NT2/D1 (cell line): ENCODE data around the gene PCSK2.

Source experiments
- DNase-seq: peaks from one replicate; pipeline ENCODE4 v3.0.0-alpha.2; 2011; ENCODE audit warnings: low read depth, low spot score
- H3K27me3 ChIP-seq: 2 replicates; pipeline ENCODE4 v1.6.0; 2011; ENCODE audit warnings: mild to moderate bottlenecking; ENCODE audit not compliant: insufficient read length, insufficient read depth
- H3K36me3 ChIP-seq: 2 replicates; pipeline ENCODE4 v1.6.1; 2011; ENCODE audit warnings: mild to moderate bottlenecking, low read length, mixed read lengths; ENCODE audit not compliant: insufficient read depth, insufficient read length
- H3K4me1 ChIP-seq: 2 replicates; pipeline ENCODE4 v1.5.1; 2011; ENCODE audit not compliant: insufficient read depth, insufficient read length
- H3K4me3 ChIP-seq: 2 replicates; pipeline ENCODE4 v1.5.1; 2011; ENCODE audit warnings: low read depth; ENCODE audit not compliant: insufficient read length
- H3K9ac ChIP-seq: 2 replicates; pipeline ENCODE4 v1.6.0; 2011; ENCODE audit warnings: low read depth; ENCODE audit not compliant: insufficient read length
- H3K9me3 ChIP-seq: 2 replicates; pipeline ENCODE4 v1.5.1; 2011; ENCODE audit warnings: mild to moderate bottlenecking, low read length; ENCODE audit not compliant: insufficient read depth
- SUZ12 ChIP-seq: IDR thresholded peaks from 2 replicates; pipeline ENCODE4 v1.6.1; 2011; ENCODE audit not compliant: insufficient read length, insufficient read depth; ENCODE audit errors: extremely low read depth
- YY1 ChIP-seq: IDR thresholded peaks from 2 replicates; pipeline ENCODE4 v1.6.1; 2011; ENCODE audit not compliant: insufficient read length, insufficient read depth
- ZNF274 ChIP-seq: IDR thresholded peaks from 2 replicates; pipeline ENCODE4 v1.6.1; 2011; ENCODE audit warnings: mild to moderate bottlenecking, low read depth, low read length

The PCSK2 gene

DNA sequence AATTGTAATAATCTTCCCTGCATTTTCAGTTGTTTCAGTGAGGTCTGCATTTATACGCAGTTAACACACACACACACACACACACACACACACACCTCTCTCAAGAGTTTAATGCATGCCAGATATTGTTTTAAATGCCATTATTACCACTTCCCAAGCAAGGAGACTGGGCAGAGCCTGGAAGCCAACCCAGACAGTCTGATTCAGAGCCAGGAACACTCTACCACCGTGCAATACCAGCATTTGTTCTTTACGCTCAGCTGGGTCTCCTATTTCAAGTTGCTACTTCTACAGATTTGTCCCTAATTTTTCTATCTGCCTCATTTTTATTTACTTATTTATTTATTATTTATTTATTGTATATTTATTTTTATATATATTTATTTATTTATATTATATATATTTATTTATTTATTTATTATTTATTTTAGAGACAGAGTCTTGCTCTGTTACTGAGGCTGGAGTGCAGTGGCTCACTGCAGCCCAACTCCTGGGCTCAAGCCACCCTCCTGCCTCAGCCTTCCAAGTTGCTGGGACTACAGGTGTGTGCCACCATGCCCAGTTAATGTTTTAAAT, 68.4 kb downstream of the PCSK2 start:
- H3K36me3 ChIP-seq = no peaks in the 10 kb centered on the region
- no peaks in the 10 kb centered on the region for H3K9me3 ChIP-seq
- TF ChIP-seq ZNF274 = no peak
- TF ChIP-seq SUZ12 = no peak
- no peak for TF ChIP-seq YY1
- H3K27me3 ChIP-seq = no peaks in the 10 kb centered on the region
- no peak for DNase-seq
- H3K9ac ChIP-seq = no peak overlapping the region
- H3K4me1 ChIP-seq = no peaks in the 10 kb centered on the region
- H3K4me3 ChIP-seq = no peak overlapping the region

DNA sequence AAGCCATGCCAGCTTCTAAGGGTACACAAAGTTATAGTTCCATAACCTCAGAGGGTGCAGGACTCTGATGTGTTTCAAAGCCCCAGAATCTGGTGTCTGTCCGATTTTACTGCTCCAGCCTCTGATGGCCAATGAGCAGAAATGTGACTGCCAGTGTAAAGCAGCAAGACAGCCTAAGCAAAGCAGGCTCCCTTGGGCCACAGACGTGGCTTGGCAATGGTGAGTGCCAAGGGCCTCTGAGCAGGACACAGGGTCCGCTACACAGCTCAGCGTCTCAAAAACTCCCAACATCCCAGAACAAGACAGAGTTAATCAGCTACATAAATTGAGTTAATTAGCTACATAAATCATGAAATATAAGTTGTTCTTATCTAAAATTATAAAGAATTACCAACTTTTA, 69.2 kb downstream of the PCSK2 start:
- H3K27me3 ChIP-seq = no peaks in the 10 kb centered on the region
- no peak for DNase-seq
- H3K4me3 ChIP-seq = no peak overlapping the region
- H3K4me1 ChIP-seq = no peaks in the 10 kb centered on the region
- H3K9me3 ChIP-seq = no peaks in the 10 kb centered on the region
- no peak for TF ChIP-seq YY1
- no peak for TF ChIP-seq SUZ12
- TF ChIP-seq ZNF274 = no peak
- no peaks in the 10 kb centered on the region for H3K36me3 ChIP-seq
- no peak overlapping the region for H3K9ac ChIP-seq

DNA sequence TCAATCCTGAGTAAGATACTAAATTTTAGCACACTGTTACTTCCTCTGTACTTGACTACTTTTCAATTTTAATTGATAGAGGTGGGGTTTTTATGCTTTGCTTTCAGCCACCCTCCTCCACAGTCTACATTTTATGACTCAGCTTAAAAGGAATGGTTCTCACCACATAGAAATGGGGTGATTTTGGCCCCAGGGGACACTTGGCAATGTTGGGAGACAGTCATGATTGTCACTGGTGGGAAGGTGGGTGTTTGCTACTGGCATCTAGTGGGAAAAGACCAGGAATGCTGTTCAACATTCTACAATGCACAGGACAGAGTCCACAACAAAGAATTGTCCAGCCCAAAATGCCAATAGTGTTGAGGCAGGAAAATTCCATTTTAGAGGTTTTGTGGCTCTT, 71.3 kb downstream of the PCSK2 start:
- Histone ChIP-seq H3K9me3 (no peaks in the 10 kb centered on the region), H3K36me3 (no peaks in the 10 kb centered on the region), H3K4me1 (no peaks in the 10 kb centered on the region), H3K9ac (no peak overlapping the region), H3K27me3 (no peaks in the 10 kb centered on the region), H3K4me3 (no peak overlapping the region)
- no peak for DNase-seq
- TF ChIP-seq ZNF274 (no peak), SUZ12 (no peak), YY1 (no peak)

DNA sequence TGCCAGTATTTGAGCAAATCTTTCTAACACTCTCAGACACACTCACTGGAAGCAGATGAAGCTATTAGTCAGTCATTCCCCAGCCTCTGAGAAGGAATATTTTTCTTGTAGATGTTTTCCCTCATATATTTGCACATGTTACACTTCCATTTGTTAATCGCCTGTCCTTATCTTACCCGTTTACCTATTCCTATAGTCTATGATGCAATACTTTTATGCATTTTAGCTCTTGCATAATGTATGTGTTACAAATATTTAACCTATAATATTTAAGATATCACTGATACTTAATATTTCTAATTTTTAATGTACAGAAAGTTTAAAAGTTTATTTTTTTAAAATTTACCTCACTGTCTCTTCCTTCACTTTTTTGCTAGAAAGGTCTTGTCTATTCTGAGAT, 71.9 kb downstream of the PCSK2 start:
- no peaks in the 10 kb centered on the region for H3K36me3 ChIP-seq
- no peak for TF ChIP-seq SUZ12
- no peak for TF ChIP-seq YY1
- TF ChIP-seq ZNF274 = no peak
- H3K9me3 ChIP-seq = no peaks in the 10 kb centered on the region
- no peaks in the 10 kb centered on the region for H3K27me3 ChIP-seq
- no peak overlapping the region for H3K9ac ChIP-seq
- H3K4me3 ChIP-seq = no peak overlapping the region
- no peak for DNase-seq
- H3K4me1 ChIP-seq = no peaks in the 10 kb centered on the region

DNA sequence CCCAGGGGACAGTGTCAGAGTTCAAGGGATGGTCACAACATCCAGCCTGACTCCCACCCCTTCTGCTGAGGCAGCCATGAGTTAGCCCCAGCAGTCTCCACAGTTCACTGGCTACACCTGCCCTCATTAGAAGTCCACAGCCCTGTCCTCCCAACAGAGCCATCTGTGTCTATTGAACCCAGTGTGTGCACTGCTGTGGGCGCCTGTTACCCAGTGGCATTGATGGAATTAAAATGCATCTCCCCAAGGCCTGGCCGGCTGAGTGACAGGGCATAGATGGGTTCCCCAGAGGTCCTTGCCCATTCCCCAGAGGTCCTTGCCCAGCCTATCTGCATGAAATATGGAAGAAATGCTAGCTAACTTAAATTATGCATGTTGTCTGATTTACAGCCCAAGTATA, 73.3 kb downstream of the PCSK2 start:
- H3K4me3 ChIP-seq = no peak overlapping the region
- DNase-seq = no peak
- H3K27me3 ChIP-seq = no peaks in the 10 kb centered on the region
- no peaks in the 10 kb centered on the region for H3K36me3 ChIP-seq
- no peak for TF ChIP-seq SUZ12
- no peak for TF ChIP-seq YY1
- TF ChIP-seq ZNF274 = no peak
- H3K9me3 ChIP-seq = no peaks in the 10 kb centered on the region
- no peak overlapping the region for H3K9ac ChIP-seq
- H3K4me1 ChIP-seq = no peaks in the 10 kb centered on the region

DNA sequence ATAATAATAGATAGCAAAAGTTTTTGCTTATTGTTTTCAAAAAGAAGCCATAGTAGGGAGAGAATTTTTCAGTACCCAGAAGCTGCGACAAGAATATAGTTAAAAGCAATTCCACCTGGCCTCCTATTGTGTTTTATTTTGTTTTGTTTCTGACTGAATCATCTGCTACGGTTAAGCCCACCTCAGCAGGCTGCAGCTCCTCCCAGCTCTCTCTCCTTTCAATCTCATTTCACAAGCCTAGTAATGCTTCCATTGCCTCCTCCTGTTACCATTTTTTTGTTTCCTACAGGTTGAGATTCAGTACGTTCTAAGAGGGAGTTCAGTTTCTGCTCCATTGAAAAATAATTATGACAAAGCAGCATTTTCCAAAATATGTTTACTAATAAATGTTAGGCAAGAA, 77.9 kb downstream of the PCSK2 start:
- no peak overlapping the region for H3K9ac ChIP-seq
- H3K36me3 ChIP-seq = no peaks in the 10 kb centered on the region
- TF ChIP-seq ZNF274 = no peak
- no peak for TF ChIP-seq SUZ12
- TF ChIP-seq YY1 = no peak
- H3K4me3 ChIP-seq = no peak overlapping the region
- no peak for DNase-seq
- H3K9me3 ChIP-seq = peaks cover 9% of the 10 kb centered on the region
- H3K4me1 ChIP-seq = no peaks in the 10 kb centered on the region
- H3K27me3 ChIP-seq = no peaks in the 10 kb centered on the region

DNA sequence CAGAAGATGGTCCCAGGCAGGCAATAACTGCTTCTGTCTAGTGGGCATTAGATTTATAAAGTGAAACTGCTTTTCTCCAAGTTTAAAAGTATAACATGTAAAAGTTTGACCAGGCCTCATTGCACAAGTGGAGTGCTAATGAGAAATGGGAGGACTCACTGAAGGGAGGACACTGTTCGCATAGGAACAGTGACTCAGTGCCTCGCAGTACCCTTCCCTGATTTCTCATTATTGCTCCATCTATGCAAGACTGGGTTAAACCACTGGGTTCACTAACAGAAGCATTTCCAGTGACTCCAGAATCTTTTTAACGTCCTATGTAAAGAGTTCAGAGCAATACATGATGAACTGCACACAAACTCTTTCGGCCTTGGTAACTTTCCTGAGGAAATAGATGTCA, 79.6 kb downstream of the PCSK2 start:
- TF ChIP-seq YY1 (no peak), ZNF274 (no peak), SUZ12 (no peak)
- no peak for DNase-seq
- H3K36me3 ChIP-seq = no peaks in the 10 kb centered on the region
- no peak overlapping the region for H3K9ac ChIP-seq
- peaks cover 9% of the 10 kb centered on the region for H3K9me3 ChIP-seq
- no peaks in the 10 kb centered on the region for H3K4me1 ChIP-seq
- H3K27me3 ChIP-seq = no peaks in the 10 kb centered on the region
- no peak overlapping the region for H3K4me3 ChIP-seq

DNA sequence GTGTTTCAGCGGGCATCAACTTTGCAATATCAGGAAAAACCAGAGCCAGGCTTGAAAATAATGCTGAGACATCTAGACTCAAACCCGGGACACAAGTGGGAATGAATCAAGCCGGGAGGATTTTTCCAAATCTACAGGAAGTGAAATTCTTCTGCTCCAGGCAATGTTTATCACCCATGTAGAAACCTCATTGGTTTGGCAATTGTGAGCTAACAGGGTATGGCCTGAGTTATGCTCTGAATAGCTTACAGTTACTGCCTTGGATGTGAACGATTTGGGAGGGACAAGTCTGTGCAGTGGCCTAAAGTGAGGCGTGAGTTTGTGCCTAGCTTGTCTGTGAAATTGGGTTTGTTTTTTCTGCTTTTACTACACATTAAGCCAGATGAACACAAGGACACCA, 87.4 kb downstream of the PCSK2 start:
- no peaks in the 10 kb centered on the region for H3K27me3 ChIP-seq
- no peak overlapping the region for H3K4me3 ChIP-seq
- H3K4me1 ChIP-seq = no peaks in the 10 kb centered on the region
- no peak for TF ChIP-seq SUZ12
- TF ChIP-seq YY1 = no peak
- TF ChIP-seq ZNF274 = no peak
- no peak overlapping the region for H3K9ac ChIP-seq
- no peaks in the 10 kb centered on the region for H3K36me3 ChIP-seq
- no peaks in the 10 kb centered on the region for H3K9me3 ChIP-seq
- DNase-seq = no peak
